ENCODE measurements around the gene ZNF346.

- TF ChIP-seq CTCF (IDR thresholded peaks at IDR 0.05) (no peak), POLR2A (IDR thresholded peaks at IDR 0.05) (no peak)
These were observed 19.4 kb downstream of the ZNF346 start for GRCh38 chr5:177041936-177042335.

All from prostate gland (tissue), 2 donors.